CD14-positive monocyte (primary cell): ENCODE results near the gene ANO4. TPM values are rescaled to one million over a fixed set of nuclear protein-coding genes. Genes with fewer than 3 reads are reported as not detected.
"Not testable (repeated sequence)": the region's sequence is repeated elsewhere in the genome, so short reads cannot be mapped to it uniquely, and the experiment has no call there.

ENCODE experiments used
- DNase-seq, 3 donors: peaks; one replicate each; pipeline ENCODE4 v3.0.0-alpha.2; 2011 to 2022
- H2AFZ ChIP-seq: 2 replicates; pipeline ENCODE4 v1.6.0; 2012; ENCODE audit warnings: mild to moderate bottlenecking, low read depth, low read length, inconsistent platforms; ENCODE audit not compliant: insufficient read depth, poor library complexity, severe bottlenecking
- H3K27ac ChIP-seq, 2 donors: 1 replicate in 1 of 2; 2 replicates in 1 of 2; pipeline ENCODE4 v1.5.1; 2012 to 2013; ENCODE audit warnings: low read length in 2 of 2, control low read depth in 1 of 2, inconsistent platforms in 1 of 2, low read depth in 1 of 2, mild to moderate bottlenecking in 1 of 2
- H3K27me3 ChIP-seq, 2 donors: one replicate each; pipeline versions ENCODE4 v1.6.0 to v1.6.1; 2011 to 2013; ENCODE audit warnings: low read length in 2 of 2; ENCODE audit not compliant: control insufficient read depth in 2 of 2, insufficient read depth in 2 of 2
- H3K36me3 ChIP-seq, 2 donors: replicated peaks in 1 of 2; 1 replicate in 1 of 2; 2 replicates in 1 of 2; pipeline versions ENCODE4 v1.5.1 to v1.6.1; 2012 to 2013; ENCODE audit warnings: low read length in 2 of 2, control low read depth in 1 of 2, inconsistent platforms in 1 of 2, mild to moderate bottlenecking in 1 of 2; ENCODE audit not compliant: insufficient read depth in 2 of 2, control insufficient read depth in 1 of 2
- H3K4me1 ChIP-seq, 2 donors: 1 replicate in 1 of 2; 2 replicates in 1 of 2; pipeline versions ENCODE4 v1.5.1 to v1.6.1; 2012 to 2013; ENCODE audit warnings: low read length in 2 of 2, control low read depth in 1 of 2, inconsistent platforms in 1 of 2, mild to moderate bottlenecking in 1 of 2, moderate library complexity in 1 of 2; ENCODE audit not compliant: insufficient read depth in 2 of 2, control insufficient read depth in 1 of 2
- H3K4me2 ChIP-seq: replicated peaks from 2 replicates; pipeline ENCODE3; 2012; ENCODE audit warnings: low read length, moderate library complexity, mild to moderate bottlenecking; ENCODE audit not compliant: poor library complexity, severe bottlenecking; ENCODE audit errors: extremely low read depth
- H3K4me3 ChIP-seq, 3 experiments: fragments of 200-600 bp in 1 of 3; sonication (generic) in 1 of 3; replicated peaks in 1 of 3; 1 replicate in 2 of 3; 2 replicates in 1 of 3; pipeline ENCODE4 v1.5.1; 2011 to 2013; ENCODE audit warnings: low read length in 3 of 3, mild to moderate bottlenecking in 3 of 3, control low read depth in 2 of 3, low read depth in 2 of 3, inconsistent platforms in 1 of 3, moderate library complexity in 1 of 3
- H3K79me2 ChIP-seq: 2 replicates; pipeline ENCODE4 v1.6.0; 2012; ENCODE audit warnings: mild to moderate bottlenecking, control low read depth, inconsistent platforms, low read length, moderate library complexity; ENCODE audit not compliant: insufficient read depth
- H3K9ac ChIP-seq: 2 replicates; pipeline ENCODE4 v1.6.0; 2017; ENCODE audit warnings: low read length, mild to moderate bottlenecking; ENCODE audit not compliant: insufficient read depth, poor library complexity, severe bottlenecking
- H3K9me3 ChIP-seq, 2 donors: replicated peaks in 1 of 2; 1 replicate in 1 of 2; 2 replicates in 1 of 2; pipeline versions ENCODE4 v1.5.1 to v1.6.1; 2012 to 2013; ENCODE audit warnings: low read length in 2 of 2, control low read depth in 1 of 2; ENCODE audit not compliant: control insufficient read depth in 1 of 2, insufficient read depth in 1 of 2
- H4K20me1 ChIP-seq: 2 replicates; pipeline ENCODE4 v1.6.0; 2012; ENCODE audit warnings: mild to moderate bottlenecking, low read length, control low read depth, moderate library complexity; ENCODE audit not compliant: insufficient read depth
- H3K27ac Mint-ChIP-seq, 7 donors: one replicate each; pipeline ENCODE4 v1.8.0; 2020; ENCODE audit warnings: mild to moderate bottlenecking in 7 of 7, mixed read lengths in 7 of 7, moderate library complexity in 6 of 7, inconsistent platforms in 2 of 7
- H3K27me3 Mint-ChIP-seq, 3 donors: one replicate each; pipeline ENCODE4 v1.8.0; 2021 to 2022; ENCODE audit warnings: low read depth in 3 of 3, mild to moderate bottlenecking in 3 of 3, mixed read lengths in 3 of 3, moderate library complexity in 3 of 3, inconsistent platforms in 1 of 3
- H3K36me3 Mint-ChIP-seq, 2 donors: one replicate each; pipeline ENCODE4 v1.8.0; 2020; ENCODE audit warnings: mixed read lengths in 2 of 2, inconsistent platforms in 1 of 2, mild to moderate bottlenecking in 1 of 2
- H3K4me1 Mint-ChIP-seq: one replicate; pipeline ENCODE4 v1.8.0; 2020; ENCODE audit warnings: mild to moderate bottlenecking, mixed read lengths
- H3K4me3 Mint-ChIP-seq, 2 donors: one replicate each; pipeline ENCODE4 v1.8.0; 2020; ENCODE audit warnings: mild to moderate bottlenecking in 2 of 2, mixed read lengths in 2 of 2, moderate library complexity in 1 of 2
- H3K9me3 Mint-ChIP-seq, 7 donors: one replicate each; pipeline ENCODE4 v1.8.0; 2020 to 2022; ENCODE audit warnings: mixed read lengths in 7 of 7, mild to moderate bottlenecking in 6 of 7, moderate library complexity in 6 of 7, inconsistent platforms in 2 of 7
- WGBS: methylation state at CpG from one replicate; pipeline ENCODE4 v1.1.5; 2013; ENCODE audit warnings: missing lambda C conversion rate; ENCODE audit not compliant: insufficient coverage; 5-methylcytosine and 5-hydroxymethylcytosine counted together
- intact Hi-C, 2 donors: fragments of 100-400 bp; cut with micrococcal nuclease; formaldehyde crosslinking; loops; one replicate each; pipeline versions ENCODE4 v1.15.0 to v1.15.1; 2023
- polyA plus RNA-seq, 3 donors: library from polyadenylated mRNA; depleted of rRNA in 1 of 3; unstranded in 2 of 3; stranded (reverse) in 1 of 3; fragments of 300-500 nt in 2 of 3; fragments of >200 nt in 1 of 3; fragmentation: Illumina TruSeq in 2 of 3; gene quantifications; 1 replicate in 2 of 3; 2 replicates in 1 of 3; pipeline ENCODE4 v1.2.3, GENCODE V29; 2012 to 2021
- TF ChIP-seq, protein P1 (sequence below): fragments of 200-600 bp; IDR thresholded peaks from one replicate; pipeline ENCODE4 v1.8.0; 2022; ENCODE audit warnings: antibody characterized with exemption, mild to moderate bottlenecking

Gene ANO4
- polyA plus RNA-seq, 3 donors, result not detected

- Mint-ChIP-seq H3K9me3 (peaks cover 0 to 1% (median 0%) of the 10 kb centered on the region in 7 donors), H3K36me3 (no peaks in the 10 kb centered on the region), H3K27me3 (peaks cover 0 to 5% (median 3%) of the 10 kb centered on the region in 3 donors), H3K4me3 (no peak overlapping the region), H3K4me1 (no peaks in the 10 kb centered on the region), H3K27ac (no peak overlapping the region)
- H2AFZ ChIP-seq, result no peak overlapping the region
- TF ChIP-seq, protein P1, sequence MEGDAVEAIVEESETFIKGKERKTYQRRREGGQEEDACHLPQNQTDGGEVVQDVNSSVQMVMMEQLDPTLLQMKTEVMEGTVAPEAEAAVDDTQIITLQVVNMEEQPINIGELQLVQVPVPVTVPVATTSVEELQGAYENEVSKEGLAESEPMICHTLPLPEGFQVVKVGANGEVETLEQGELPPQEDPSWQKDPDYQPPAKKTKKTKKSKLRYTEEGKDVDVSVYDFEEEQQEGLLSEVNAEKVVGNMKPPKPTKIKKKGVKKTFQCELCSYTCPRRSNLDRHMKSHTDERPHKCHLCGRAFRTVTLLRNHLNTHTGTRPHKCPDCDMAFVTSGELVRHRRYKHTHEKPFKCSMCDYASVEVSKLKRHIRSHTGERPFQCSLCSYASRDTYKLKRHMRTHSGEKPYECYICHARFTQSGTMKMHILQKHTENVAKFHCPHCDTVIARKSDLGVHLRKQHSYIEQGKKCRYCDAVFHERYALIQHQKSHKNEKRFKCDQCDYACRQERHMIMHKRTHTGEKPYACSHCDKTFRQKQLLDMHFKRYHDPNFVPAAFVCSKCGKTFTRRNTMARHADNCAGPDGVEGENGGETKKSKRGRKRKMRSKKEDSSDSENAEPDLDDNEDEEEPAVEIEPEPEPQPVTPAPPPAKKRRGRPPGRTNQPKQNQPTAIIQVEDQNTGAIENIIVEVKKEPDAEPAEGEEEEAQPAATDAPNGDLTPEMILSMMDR, result no peak
- no peak overlapping the region for H3K4me2 ChIP-seq
- no peaks in the 10 kb centered on the region for H3K36me3 ChIP-seq
- no peaks in the 10 kb centered on the region for H3K27me3 ChIP-seq
- H4K20me1 ChIP-seq, result no peaks in the 10 kb centered on the region
- H3K4me1 ChIP-seq, result no peaks in the 10 kb centered on the region
- 86% methylated on average over 5 of the region's 5 CpGs for WGBS
- no peaks in the 10 kb centered on the region for H3K79me2 ChIP-seq
- H3K4me3 ChIP-seq, result no peak overlapping the region
- no peak overlapping the region for H3K27ac ChIP-seq
- intact Hi-C loops, result no loop called here
- H3K9me3 ChIP-seq, result no peaks in the 10 kb centered on the region
- no peak overlapping the region for H3K9ac ChIP-seq
- DNase-seq, result no peak
Observed at GRCh38 chr12:101087920-101088319, 293.3 kb downstream of the ANO4 start.

DNA sequence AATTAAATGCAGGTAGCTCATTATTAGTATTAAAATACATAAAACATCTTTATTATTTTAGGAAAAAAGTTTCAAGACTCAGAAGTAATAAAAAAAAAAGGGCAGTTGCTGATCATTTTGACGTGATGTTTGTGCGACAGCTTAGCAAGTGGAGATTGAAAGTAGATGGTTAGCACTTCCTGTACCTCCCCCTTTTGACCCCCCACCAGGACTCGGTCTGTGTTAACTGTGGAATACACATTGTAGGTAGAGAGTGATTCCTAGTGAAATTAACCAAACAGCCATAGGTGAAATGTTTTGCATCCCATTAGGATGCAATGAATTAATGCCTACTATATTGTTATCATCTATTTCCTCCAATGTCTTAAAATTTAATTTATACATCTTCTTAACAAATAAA lies 294.7 kb downstream of the ANO4 start:
- TF ChIP-seq, protein P1, result no peak

DNA sequence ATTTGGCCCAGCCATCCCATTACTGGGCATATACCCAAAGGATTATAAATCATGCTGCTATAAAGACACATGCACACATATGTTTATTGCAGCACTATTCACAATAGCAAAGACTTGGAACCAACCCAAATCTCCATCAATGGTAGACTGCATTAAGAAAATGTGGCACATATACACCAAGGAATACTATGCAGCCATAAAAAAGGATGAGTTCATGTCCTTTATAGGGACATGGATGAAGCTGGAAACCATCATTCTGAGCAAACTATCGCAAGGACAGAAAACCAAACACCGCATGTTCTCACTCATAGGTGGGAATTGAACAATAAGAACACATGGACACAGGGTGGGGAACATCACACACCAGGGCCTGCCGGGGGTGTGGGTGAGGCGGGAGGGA lies 295.6 kb downstream of the ANO4 start:
- H2AFZ ChIP-seq, H3K4me3 ChIP-seq, H4K20me1 ChIP-seq, H3K79me2 ChIP-seq, intact Hi-C loops, H3K4me1 Mint-ChIP-seq, H3K27me3 ChIP-seq, H3K27me3 Mint-ChIP-seq, H3K9me3 Mint-ChIP-seq, H3K27ac Mint-ChIP-seq, H3K27ac ChIP-seq, H3K9ac ChIP-seq, H3K9me3 ChIP-seq, H3K4me3 Mint-ChIP-seq, H3K4me1 ChIP-seq, H3K36me3 ChIP-seq, DNase-seq, H3K36me3 Mint-ChIP-seq, H3K4me2 ChIP-seq: not testable (repeated sequence)
- WGBS, result no CpG with 5 or more reads among the region's 4 CpGs

More for the DNA sequence above, 294.7 kb downstream of the ANO4 start:
- H3K27me3 Mint-ChIP-seq, result peaks cover 0 to 5% (median 3%) of the 10 kb centered on the region in 3 donors
- H3K4me3 Mint-ChIP-seq, result no peak overlapping the region
- no peaks in the 10 kb centered on the region for H3K79me2 ChIP-seq
- H3K36me3 ChIP-seq, result no peaks in the 10 kb centered on the region
- DNase-seq, result no peak
- no peaks in the 10 kb centered on the region for H3K9me3 ChIP-seq
- WGBS, result no CpG with 5 or more reads among the region's 3 CpGs
- no peak overlapping the region for H2AFZ ChIP-seq
- H3K9ac ChIP-seq, result no peak overlapping the region
- intact Hi-C loops, result no loop called here
- H3K36me3 Mint-ChIP-seq, result no peaks in the 10 kb centered on the region
- no peak overlapping the region for H3K4me2 ChIP-seq
- H3K27me3 ChIP-seq, result no peaks in the 10 kb centered on the region
- H3K4me1 Mint-ChIP-seq, result no peaks in the 10 kb centered on the region
- H3K4me1 ChIP-seq, result no peaks in the 10 kb centered on the region
- peaks cover 0 to 1% (median 0%) of the 10 kb centered on the region in 7 donors for H3K9me3 Mint-ChIP-seq
- no peak overlapping the region for H3K4me3 ChIP-seq
- no peaks in the 10 kb centered on the region for H4K20me1 ChIP-seq
- no peak overlapping the region for H3K27ac Mint-ChIP-seq
- no peak overlapping the region for H3K27ac ChIP-seq
